ENCODE results near the gene S100A5.
"Not testable (repeated sequence)": the region's sequence is repeated elsewhere in the genome, so short reads cannot be mapped to it uniquely, and the experiment has no call there.

DNA sequence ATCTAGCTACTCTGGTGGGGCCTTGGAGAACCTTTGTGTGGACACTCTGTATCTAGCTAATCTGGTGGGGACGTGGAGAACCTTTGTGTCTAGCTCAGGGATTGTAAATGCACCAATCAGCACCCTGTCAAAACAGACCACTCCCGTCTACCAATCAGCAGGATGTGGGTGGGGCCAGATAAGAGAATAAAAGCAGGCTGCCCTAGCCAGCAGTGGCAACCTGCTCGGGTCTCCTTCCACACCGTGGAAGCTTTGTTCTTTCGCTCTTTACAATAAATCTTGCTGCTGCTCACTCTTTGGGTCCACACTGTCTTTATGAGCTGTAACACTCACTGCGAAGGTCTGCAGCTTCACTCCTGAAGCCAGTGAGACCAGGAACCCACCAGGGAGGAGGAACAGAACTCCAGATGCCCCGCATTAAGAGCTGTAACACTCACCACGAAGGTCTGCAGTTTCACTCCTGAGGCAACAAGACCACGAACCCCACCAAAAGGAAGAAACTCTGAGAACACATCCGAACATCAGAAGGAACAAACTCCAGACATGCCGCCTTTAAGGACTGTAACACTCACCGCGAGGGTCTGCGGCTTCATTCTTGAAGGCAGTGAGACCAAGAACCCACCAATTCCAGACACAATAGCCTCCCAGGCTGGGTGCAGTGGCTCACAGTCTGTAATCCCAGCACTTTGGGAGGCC, 18.2 kb downstream of the S100A5 start:
- TF ChIP-seq, protein P1, sequence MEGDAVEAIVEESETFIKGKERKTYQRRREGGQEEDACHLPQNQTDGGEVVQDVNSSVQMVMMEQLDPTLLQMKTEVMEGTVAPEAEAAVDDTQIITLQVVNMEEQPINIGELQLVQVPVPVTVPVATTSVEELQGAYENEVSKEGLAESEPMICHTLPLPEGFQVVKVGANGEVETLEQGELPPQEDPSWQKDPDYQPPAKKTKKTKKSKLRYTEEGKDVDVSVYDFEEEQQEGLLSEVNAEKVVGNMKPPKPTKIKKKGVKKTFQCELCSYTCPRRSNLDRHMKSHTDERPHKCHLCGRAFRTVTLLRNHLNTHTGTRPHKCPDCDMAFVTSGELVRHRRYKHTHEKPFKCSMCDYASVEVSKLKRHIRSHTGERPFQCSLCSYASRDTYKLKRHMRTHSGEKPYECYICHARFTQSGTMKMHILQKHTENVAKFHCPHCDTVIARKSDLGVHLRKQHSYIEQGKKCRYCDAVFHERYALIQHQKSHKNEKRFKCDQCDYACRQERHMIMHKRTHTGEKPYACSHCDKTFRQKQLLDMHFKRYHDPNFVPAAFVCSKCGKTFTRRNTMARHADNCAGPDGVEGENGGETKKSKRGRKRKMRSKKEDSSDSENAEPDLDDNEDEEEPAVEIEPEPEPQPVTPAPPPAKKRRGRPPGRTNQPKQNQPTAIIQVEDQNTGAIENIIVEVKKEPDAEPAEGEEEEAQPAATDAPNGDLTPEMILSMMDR (IDR thresholded peaks at IDR 0.05): not testable (repeated sequence)
- TF ChIP-seq POLR2A (IDR thresholded peaks at IDR 0.05): not testable (repeated sequence)

Data from heart left ventricle (tissue), 13 donors.